Forelimb muscle (tissue), 1 donor: ENCODE measurements around the gene COPS9. TPM values are rescaled to one million over a fixed set of nuclear protein-coding genes. Genes with fewer than 3 reads are reported as not detected.

Experiments
- DNase-seq: peaks from one replicate; pipeline ENCODE4 v3.0.0-alpha.2; 2013; ENCODE audit warnings: low read depth
- polyA plus RNA-seq: library from polyadenylated mRNA; unstranded; fragments of 120-200 nt; gene quantifications from one replicate; pipeline ENCODE4 v1.2.1, GENCODE V29; 2013; ENCODE audit not compliant: insufficient read length

The COPS9 gene
- polyA plus RNA-seq, 1 donor = 83.8 TPM

GRCh38 chr2:240149943-240150784 is 14.1 kb upstream of the COPS9 start:
- DNase-seq = no peak

GRCh38 chr2:240147911-240148587 is 11.9 kb upstream of the COPS9 start:
- DNase-seq = no peak

- no peak for DNase-seq
These were observed 11.3 kb upstream of the COPS9 start for GRCh38 chr2:240147382-240147781.

GRCh38 chr2:240146627-240147278 is 10.6 kb upstream of the COPS9 start:
- DNase-seq = no peak

- DNase-seq = no peak
These were observed 10.0 kb upstream of the COPS9 start for GRCh38 chr2:240146141-240146561.

GRCh38 chr2:240145461-240145860 is 9.4 kb upstream of the COPS9 start:
- DNase-seq = no peak

- no peak for DNase-seq
These were observed 8.7 kb upstream of the COPS9 start for GRCh38 chr2:240144649-240145261.

- peak; percentile 6 for DNase-seq
These were observed 7.9 kb upstream of the COPS9 start for GRCh38 chr2:240143801-240144648.

- no peak for DNase-seq
These were observed 7.2 kb upstream of the COPS9 start for GRCh38 chr2:240143276-240143675.

- no peak for DNase-seq
These were observed 6.8 kb upstream of the COPS9 start for GRCh38 chr2:240142859-240143258.

- DNase-seq = no peak
These were observed 6.2 kb upstream of the COPS9 start for GRCh38 chr2:240142256-240142775.

- DNase-seq = no peak
These were observed 5.6 kb upstream of the COPS9 start for GRCh38 chr2:240141736-240142135.

- no peak for DNase-seq
These were observed 4.8 kb upstream of the COPS9 start for GRCh38 chr2:240140920-240141319.

GRCh38 chr2:240140511-240140910 is 4.4 kb upstream of the COPS9 start, which contains the start of gene OTOS:
Gene OTOS (minus strand): TSS chr2:240140658. CDS start chr2:240140326, 332 bp downstream.
- no peak for DNase-seq

- DNase-seq = no peak
These were observed 3.7 kb upstream of the COPS9 start for GRCh38 chr2:240139666-240140393.

GRCh38 chr2:240139011-240139441 is 2.9 kb upstream of the COPS9 start:
- DNase-seq = no peak

GRCh38 chr2:240138254-240138984 is 2.3 kb upstream of the COPS9 start:
- no peak for DNase-seq

GRCh38 chr2:240137596-240138253 is 1.6 kb upstream of the COPS9 start:
- no peak for DNase-seq
